K562 treated with DMSO at 1 percent for 48 hours (cell line): ENCODE measurements around the gene FDCSP. TPM values are rescaled to one million over a fixed set of nuclear protein-coding genes. Genes with fewer than 3 reads are reported as not detected.

Source experiments
- total RNA-seq: library from RNA; unstranded; fragments of 300-600 nt; gene quantifications from 2 replicates; pipeline ENCODE4 v1.2.3, GENCODE V29; 2022; ENCODE audit warnings: low replicate concordance; ENCODE audit errors: extremely low read depth

The FDCSP gene
- total RNA-seq, result not detected in 2 replicates

DNA sequence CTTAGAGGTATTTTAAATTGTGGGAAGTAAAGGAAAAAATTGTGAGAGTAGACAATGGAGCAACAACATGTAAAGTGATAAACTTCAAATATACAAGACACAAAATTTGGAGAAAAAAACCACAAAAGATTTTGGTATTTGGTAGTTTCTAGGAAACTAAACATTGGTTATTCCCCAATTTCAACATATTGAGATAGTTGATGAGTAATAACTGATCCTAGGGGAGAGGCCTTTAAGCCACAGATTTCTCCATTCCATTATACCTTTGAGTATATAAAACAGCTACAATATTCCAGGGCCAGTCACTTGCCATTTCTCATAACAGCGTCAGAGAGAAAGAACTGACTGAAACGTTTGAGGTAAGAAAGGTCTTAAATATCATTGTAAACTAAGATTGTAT is at the start of gene FDCSP:
Gene FDCSP, plus strand, starts transcription at position 301 of the 400 bp plus-strand sequence. CDS start 5,071 bp downstream, outside the sequence.

DNA sequence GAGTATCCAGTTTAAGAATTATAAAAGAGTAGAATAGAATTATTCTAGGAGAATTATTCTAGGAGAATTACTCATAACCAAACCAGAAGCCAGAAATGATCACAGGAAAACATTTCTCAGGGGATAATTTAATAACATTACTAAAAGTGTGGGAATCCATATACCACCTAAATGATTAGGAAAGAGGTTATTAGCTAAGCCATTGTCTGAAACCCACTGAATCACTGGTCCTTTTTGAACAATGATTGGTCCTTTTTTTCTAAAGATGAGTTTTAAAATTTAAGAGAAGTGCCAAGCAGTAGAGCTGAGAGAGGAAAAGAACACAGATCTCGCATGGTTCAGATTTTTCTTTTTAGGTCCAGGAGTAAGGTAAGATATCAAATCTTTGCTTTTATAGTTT is 30.5 kb upstream of the FDCSP start, which contains the start of gene ODAM:
Gene ODAM, plus strand, starts transcription at position 301 of the 400 bp plus-strand sequence. CDS start 819 bp downstream, outside the sequence.

DNA sequence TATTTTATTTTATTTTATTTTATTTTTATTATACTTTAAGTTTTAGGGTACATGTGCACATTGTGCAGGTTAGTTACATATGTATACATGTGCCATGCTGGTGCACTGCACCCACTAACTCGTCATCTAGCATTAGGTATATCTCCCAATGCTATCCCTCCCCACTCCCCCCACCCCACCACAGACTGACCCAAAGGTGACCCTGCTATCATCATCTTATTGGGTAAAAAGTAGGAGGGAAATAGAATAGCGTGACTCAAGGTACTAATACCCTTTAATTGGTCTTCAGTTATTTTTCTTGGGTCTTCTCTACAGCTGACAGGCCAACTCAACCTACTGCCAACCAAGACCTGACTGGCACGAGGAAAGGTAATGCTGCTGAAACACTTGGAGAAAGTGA is 16.4 kb downstream of the FDCSP start, which contains the start of gene CSN3:
Gene CSN3, plus strand, starts transcription at position 301 of the 400 bp plus-strand sequence. CDS start 2,223 bp downstream, outside the sequence.

Other genes with a start within 250 kb of the FDCSP start
- not detected in 2 replicates for gene STATH, start 230.2 kb upstream of the FDCSP start, total RNA-seq
- not detected in 2 replicates for gene HTN3, start 197.7 kb upstream of the FDCSP start, total RNA-seq
- gene HTN1, start 175.7 kb upstream of the FDCSP start, total RNA-seq, result not detected in 2 replicates
- not detected in 2 replicates for gene PRR27, start 71.9 kb upstream of the FDCSP start, total RNA-seq
- gene ODAM, start 30.4 kb upstream of the FDCSP start, total RNA-seq, result not detected in 2 replicates
- not detected in 2 replicates for gene CSN3, start 16.5 kb downstream of the FDCSP start, total RNA-seq
- gene CABS1, start 108.9 kb downstream of the FDCSP start, total RNA-seq, result not detected in 2 replicates
- not detected in 2 replicates for gene SMR3A, start 134.6 kb downstream of the FDCSP start, total RNA-seq
- gene SMR3B, start 157.0 kb downstream of the FDCSP start, total RNA-seq, result not detected in 2 replicates
- gene OPRPN, start 171.8 kb downstream of the FDCSP start, total RNA-seq, result not detected in 2 replicates
- not detected in 2 replicates for gene MUC7, start 246.1 kb downstream of the FDCSP start, total RNA-seq